ENCODE data around the gene PDE10A.

DNA sequence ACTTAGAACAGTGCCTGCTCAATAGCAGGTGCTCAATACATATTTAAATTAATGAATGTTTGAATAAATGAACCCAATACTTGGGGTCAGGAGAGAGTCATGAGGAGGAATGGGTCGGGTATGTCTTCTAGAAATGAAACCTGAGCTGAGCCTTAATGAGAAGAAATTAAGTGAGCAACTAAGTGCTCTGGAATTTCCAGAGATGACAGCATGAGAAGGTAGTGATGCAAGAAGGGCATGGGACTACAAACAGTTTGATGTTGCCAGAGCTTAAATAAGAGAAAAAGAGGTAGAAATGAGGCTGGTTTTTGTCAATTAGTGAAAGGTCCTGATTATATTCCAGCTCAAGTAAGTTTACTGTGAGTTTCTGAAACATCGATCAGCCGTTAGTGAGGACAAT, 82.9 kb downstream of the PDE10A start:
- TF ChIP-seq POLR2A (IDR thresholded peaks at IDR 0.05) = no peak
- TF ChIP-seq, protein P1, sequence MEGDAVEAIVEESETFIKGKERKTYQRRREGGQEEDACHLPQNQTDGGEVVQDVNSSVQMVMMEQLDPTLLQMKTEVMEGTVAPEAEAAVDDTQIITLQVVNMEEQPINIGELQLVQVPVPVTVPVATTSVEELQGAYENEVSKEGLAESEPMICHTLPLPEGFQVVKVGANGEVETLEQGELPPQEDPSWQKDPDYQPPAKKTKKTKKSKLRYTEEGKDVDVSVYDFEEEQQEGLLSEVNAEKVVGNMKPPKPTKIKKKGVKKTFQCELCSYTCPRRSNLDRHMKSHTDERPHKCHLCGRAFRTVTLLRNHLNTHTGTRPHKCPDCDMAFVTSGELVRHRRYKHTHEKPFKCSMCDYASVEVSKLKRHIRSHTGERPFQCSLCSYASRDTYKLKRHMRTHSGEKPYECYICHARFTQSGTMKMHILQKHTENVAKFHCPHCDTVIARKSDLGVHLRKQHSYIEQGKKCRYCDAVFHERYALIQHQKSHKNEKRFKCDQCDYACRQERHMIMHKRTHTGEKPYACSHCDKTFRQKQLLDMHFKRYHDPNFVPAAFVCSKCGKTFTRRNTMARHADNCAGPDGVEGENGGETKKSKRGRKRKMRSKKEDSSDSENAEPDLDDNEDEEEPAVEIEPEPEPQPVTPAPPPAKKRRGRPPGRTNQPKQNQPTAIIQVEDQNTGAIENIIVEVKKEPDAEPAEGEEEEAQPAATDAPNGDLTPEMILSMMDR (IDR thresholded peaks at IDR 0.05) = no peak
- TF ChIP-seq EP300 (IDR thresholded peaks at IDR 0.05) = no peak

Measured in ovary (tissue), 3 donors.